SHP77 treated with DMSO at 0.1 percent for 48 hours (cell line): ENCODE results near the gene LCP1.

Experiments used
- DNase-seq: peaks from one replicate; lab custom pipeline; 2025; lab: John Stamatoyannopoulos, UW

Gene LCP1

DNA sequence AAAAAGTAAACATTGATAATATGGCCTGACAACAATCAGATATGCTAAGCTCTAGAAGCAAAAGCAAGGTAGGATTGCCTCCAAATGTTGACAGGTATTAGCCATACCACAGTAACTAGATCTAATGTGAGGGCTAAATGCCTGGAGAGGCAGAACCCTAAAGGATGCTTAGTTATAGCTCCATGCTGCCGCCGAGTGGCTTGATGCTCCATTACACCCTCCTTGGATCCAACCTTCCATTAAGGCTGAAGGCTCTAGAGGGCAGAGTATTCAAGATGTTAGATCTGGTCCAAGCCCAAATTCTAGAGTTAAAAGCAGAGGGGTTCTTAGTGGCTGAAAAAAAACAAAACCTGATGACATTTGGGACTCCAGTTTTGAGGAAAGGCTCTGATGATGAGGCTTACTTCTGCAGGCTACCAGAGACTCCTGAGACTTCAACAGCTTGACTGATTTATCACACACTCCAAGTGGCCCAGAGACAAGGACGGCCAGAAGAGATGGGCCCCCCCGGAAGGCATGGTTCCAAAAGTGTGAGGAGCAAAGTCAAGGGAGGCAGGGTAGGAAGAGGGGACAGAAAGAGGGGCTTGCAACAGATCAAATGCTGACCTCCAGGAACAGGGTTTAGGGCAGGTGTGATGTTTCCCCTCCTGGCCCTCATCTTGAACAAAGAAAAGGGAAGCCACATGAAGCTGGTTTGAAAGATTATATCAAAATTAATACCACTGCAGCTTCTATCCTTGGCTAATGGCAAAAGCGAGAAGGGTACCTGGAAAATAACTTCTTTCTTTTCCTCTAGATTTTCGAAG, 55.2 kb downstream of the LCP1 start:
- peak; percentile 23 for DNase-seq

DNA sequence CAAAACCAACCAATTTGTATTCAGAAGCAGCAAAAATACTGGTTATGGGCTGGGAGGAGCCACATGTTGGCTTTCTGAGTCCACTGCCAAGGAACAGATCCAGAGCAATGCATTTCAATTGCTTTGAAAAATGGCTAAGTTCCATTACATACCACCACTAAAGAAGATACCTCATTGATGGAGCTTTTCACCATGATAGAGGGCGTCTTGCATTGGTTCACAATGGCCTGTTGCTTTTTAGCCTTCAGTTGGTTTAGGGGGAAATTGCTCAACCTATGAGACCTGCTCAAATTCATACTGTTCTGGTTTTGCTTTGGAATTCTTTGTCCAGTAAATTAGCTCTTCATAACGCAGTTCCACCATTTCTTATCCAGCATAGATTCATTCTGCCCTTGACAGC, 55.9 kb downstream of the LCP1 start:
- no peak for DNase-seq

DNA sequence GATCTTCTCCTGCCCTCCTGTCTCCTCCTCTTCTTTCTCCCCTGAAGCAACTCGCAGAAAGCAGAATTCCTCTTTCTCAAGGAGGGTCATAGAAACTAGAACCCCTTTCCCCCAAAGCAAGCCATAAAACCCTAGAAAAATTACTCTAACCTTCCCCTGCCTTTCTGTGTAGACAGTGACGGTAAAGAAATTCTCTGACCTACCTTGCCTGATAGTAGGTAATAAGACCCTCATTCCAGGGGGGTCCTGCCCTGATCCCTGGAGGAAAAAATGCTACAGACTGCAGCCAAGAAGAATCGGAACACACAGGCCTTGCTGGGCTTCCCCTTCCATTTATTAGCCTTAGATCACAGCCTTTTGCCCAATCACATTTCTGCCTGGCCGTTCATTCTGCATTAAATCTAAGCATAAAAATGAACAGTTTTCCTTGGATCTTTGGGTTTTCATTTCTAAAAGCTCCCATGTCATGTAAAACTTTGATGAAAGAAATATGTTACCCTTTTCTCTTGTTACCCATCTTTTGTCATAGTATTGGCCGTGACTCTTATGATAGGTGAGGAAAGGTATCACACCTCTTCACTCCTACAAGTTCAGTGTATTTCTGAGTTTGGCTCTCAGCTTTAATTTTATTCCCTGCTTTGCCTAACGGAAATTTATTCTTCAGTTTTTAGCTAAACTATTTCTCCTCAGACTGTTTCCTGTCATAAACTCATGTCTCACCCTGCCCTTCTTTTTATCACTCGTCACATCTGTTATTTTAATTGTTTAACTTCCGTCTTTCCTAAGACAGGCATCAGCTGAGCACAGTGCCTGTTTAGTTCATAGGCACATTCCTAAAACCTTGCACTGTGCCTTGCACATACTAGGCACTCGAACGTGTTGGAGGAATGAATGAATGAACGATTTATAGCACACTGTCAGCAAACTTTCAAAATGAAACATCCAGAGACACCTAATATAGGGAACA, 56.7 kb downstream of the LCP1 start:
- DNase-seq: no peak

DNA sequence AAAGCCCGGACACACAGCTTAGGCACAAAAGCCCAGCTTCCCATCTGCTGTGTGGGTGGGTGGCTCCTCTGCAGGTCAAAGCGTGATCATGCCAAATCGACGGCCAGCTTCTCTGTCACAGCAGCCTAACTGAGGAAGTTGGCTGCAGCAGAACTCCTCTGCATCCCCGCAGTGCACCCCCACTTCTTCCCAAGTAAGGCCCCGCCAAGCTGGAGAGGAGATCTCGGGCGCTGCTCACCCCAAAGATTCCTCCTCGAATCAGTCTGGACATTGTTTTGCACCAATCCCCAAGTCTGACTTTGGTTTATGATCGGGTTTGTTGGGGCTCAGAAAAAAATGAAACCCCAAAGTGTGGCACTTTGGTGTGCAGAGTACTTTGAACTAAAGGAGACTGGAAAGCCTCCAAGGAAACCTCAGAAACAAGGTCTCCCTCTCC, 57.4 kb downstream of the LCP1 start:
- DNase-seq: no peak

DNA sequence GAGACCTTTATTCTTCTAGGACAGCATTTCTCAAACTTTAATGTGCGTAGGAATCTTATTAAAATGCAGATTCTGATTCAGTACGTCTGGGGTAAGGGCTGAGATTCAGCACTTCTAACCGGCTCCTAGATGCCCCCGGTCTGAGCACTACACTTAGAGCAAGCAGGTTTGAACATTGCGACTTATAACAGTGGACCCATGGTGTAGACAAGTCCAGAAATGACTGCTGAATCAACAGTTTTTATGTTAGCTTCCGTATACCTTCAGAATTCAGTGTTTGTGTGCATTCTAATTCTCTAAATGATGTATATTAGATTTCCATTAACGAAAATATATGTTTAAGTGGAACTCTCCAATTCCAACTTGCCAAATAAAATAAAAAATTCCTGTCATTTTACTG, 59.7 kb downstream of the LCP1 start:
- no peak for DNase-seq

DNA sequence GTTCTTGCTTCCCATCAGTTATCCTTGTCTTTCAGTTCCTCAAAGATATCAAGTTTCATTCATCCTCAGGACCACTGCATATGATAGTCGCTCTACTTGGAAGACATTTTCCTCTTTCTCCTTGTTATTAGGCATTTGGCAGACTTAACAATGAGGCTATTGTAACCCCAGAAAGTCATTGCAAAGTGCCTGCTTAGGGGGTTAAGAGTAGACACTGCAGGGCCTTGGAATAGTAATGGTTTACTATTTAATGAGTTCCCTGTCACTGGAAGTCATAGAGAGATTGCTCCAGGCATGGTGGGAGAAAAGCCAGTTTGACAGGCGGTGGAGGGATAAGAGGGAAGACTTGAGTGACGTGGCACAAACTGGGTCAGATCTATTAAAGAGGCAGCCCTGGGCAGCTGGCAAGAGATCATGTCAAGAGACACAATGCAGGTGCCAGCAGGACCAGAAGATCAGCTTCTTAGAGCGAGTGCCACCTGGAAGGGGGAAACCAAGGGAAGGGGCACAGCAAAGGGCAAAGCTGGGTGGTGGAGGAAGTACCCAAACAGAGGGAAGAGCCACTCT, 60.3 kb downstream of the LCP1 start:
- DNase-seq: no peak

DNA sequence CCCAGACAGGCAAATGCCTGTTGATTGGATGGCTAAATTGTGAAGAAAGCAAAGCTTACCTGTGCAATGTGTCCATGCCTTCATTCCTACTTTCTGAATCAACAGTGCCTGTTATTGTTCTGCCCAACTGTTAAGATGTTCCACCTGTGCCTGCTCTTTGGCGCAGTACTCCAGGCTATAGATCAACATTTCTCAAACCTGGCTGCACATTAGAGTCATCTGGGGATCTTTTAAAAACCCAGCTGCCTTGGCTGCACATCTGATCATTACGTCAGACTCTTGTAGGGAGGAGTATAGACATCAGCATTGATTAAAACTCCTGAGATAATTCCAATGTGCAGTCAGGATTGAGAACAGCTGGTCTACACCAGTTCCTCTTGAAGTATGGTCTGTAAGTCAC, 60.9 kb downstream of the LCP1 start:
- DNase-seq: no peak

DNA sequence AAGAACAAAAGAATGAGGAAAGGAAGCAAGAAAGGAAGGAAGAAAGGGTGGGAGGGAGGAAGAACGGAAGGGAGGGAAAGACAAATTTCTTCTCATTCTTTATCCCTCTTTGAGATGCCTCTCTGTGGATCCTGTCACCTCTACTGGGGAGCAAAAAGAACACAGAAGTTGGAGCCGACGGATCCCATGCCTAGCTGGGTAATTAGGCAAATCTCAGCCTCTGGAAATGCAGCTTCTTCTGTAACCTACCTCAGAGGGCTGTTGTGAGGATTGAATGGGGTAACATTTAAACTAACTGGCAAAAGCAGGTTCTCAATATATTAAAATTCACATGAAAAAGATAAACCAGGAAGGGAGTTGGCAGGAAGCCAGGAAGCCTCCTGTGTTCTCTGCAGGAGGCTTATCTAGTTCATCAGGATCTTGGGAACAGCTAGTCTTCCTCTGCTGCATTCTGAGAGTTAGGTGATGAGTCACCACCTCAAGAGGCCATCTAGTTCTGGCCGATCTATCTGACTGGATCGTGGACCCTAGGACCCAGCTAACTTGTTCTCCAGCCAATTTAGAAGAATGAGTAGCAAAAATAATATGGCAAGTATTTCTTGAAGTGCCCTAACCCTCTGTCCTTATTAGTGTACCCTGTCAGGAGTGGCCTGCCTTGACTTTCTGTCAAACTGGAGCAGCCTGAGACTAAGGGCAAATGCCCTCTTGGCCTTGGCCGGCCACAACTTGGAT, 61.9 kb downstream of the LCP1 start:
- DNase-seq: no peak

DNA sequence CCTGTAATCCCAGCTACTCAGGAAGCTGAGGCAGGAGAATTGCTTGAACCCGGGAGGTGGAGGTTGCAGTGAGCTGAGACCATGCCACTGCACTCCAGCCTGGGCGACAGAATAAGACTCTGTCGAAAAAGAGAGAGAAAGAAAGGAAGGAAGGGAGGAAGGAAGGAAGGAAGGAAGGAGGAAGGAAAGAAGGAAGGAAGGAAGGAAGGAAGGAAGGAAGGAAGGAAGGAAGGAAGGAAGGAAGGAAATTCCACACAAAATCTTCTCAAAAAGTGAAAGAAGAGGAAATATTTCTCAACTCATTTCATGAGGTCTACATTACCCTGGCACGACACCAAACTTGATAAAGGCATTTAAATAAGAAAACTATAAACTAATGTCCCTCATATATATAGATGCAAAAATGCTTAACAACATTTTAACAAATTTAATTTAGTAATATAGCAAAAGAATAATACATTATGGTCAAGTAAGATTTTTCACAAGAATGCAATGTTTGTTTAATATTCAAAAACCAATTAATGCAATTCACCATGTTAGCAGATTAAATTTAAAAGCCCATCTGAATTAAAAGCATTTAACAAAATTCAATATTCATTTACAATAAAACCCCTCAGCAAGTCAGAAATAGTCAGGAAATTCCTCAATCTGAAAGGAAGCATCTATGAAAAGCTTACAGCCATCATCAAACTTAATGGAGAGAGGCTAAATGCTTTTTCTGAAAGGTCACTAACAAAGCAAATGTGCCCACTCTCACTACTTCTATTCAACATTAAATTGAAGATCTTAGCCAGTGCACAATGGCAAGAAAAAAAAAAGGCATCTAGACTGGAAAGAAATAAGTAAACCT, 65.1 kb downstream of the LCP1 start:
- no peak for DNase-seq

DNA sequence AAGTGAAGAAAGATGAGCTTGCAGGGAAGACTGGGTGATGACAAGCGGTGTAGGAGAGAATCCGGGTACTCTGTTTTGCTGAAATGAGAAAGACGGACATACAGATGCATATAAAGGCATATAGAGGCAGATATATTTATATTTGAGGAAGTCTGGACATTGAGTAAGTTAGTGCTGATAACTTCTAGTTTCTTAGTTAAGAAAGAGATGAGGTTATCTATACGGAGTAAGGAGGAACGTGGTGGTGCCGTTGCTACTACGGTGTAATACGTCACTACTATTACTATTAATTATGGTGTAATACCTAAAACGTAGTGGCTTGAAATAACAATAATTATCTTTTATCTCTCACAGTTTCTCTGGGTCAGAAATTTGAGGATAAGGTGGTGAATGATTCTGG, 67.4 kb downstream of the LCP1 start:
- no peak for DNase-seq

DNA sequence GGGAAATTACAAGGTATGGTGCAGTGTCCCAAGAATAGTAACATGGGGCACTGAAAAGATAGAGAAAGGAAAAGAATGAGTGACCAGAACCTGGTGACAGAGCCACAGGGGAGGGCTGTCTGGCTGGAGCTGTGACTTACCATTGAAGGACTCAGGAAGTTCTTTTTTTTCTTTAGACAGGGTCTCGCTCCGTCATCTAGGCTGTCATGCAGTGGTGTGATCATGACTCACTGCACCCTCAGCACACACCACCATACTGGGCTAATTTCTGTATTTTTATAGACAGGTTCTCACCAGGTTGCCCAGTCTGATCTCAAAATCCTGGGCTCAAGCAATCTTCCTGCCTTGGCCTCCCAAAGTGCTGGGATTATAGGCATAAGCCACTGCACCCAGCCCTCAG, 68.4 kb downstream of the LCP1 start:
- no peak for DNase-seq

DNA sequence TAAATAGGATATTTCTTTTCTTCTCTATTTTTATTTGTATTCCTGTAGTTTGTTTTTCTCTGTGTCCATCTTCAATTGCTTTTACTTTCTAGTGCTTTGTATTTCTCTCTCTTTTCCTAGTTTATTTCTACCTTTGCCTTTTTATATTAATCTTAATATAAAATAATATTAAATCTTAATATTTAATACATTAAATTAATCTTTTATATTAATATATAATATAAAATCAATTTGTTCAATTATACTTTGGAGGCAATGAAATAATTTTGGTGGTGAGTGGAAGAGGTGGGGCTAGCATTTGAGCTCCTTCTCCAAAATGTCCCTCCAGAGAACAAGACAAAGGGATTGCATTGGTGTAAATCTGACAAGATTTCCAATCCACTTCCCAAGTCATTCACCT, 70.8 kb downstream of the LCP1 start:
- DNase-seq: no peak

DNA sequence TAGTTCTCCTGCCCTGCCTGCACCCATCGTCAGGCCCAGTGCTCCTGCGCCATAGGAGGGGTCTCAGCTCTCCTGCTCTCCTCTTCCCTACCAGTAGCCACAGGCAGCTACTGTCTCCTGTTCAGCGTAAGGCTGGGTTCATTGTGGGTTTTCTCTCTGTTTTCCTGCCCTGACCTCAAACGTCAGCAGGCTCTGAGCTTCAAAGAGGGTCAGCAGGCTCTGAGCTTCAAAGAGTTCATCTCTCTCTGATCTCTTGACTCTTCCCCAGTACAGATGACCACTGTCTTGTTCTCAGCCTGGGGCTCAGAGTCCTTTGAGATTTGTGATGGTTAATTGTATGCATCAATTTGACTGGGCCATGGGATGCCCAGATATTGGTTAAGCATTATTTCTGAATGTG, 72.5 kb downstream of the LCP1 start:
- DNase-seq: no peak

DNA sequence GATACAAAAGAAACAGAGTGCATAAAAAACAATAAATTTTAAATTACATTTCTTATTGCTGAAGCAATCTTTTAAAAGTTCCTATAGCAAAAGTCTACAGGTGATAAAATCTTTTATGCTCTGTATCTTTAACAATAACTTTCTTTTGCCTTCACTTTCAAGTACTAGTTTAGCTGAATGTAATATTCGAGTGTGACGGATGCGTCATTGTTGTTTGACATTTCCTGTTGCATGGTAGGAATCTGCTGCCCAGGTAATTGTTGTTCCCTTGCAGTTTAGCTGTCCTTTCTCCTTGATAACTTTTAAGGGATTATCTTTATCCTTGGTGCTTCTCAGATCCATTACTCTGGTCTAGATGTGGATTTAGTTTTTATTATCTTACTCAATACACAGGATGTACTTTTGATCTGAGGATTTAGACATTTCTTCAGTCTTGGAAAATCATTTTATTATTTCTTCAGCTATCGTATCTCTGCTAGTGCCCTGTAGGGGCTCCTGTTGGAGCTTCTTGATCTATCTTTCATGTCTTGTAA, 75.1 kb downstream of the LCP1 start:
- DNase-seq: no peak

DNA sequence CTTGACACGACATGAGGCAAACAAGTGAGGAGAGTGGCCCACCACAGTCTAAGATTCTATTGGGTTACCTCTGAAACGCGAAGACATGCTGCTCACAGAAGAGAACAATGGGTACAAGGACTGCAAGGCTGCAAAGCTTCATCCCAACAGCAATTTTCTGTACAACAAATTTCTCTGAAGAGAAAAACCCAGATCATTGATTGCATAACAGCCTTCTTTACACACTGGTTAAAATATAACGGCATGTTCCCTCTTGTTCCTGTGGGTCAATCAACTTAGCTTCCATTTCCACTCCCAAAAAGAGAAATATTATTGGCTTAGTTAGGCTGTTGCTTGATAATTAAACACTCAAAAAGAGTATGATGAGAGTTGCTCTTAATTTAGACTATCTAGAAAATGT, 77.1 kb downstream of the LCP1 start, which contains the start of gene CPB2:
Gene CPB2, minus strand, starts transcription at position 166 of the 400 bp plus-strand sequence. Its CDS starts 24 bp downstream, at position 142.
- no peak for DNase-seq

DNA sequence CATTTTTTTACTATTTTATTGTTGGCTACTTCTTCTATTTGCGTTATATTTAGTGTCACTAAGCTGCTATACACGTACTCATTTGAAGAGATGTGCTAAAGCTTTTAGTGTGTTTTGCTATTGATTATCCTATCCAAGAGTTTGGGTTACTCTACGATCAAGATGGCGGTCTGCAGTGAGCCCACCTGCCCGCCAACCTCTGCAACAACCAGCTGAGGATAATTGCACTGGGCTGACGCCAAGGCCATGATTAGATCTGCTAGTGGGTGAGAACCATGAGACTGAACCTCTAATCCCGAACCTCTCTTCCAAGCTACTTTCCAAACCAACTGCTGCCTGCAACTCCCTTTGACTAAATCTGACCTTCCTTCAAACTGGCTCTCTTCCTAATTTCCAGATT, 78.9 kb downstream of the LCP1 start:
- DNase-seq: no peak

DNA sequence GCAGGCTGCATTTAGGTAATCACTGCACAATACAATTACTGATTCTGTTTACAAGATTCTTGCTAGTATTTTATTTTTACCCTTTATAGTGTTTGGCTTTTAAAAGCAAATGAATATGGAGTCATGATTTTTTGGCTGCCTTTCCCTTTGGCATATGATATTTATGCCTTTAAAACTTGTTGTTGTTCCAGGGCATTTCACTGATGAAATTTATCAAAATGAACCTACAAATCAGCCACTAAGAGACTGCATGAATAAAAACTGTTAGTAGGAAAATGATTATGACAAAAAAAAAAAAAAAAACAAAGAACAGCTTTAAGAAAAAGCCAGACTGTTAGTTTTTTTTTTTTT, 79.7 kb downstream of the LCP1 start:
- no peak for DNase-seq

DNA sequence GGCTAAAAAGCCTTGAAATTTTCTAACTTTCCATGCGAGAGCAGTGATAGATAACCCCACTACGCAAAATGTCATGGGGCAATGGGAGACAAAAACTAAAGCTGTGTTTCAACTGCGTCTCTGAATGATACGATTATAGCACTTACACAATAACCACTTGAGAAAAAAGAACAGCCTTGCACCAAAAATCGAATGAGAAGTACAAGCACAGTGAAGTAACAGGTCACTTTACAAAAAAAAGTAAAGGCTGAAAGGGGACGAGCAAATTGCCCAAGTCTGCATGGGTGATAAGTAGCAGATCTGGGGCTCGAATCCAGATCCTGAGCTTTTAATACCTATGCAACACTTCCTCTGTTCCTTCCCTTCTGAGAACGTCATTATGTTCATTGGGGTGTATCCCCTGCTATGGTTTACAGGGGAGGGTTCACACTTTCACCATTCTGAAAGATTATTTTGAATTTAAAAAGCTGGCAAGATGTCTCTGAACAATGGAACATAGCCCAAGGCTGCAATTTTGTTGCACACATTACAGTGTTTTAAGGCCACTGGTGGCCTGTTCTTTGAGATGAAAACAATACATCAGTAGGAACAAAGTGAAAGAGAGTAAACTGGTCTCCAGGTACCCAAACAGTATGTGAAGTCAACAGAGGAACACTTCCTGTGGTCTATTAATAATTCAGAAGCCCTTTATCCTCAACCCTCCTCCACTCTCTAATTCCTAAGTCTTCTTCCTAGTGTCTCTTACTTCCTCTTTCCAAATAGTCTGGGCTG, 80.3 kb downstream of the LCP1 start:
- DNase-seq: no peak

DNA sequence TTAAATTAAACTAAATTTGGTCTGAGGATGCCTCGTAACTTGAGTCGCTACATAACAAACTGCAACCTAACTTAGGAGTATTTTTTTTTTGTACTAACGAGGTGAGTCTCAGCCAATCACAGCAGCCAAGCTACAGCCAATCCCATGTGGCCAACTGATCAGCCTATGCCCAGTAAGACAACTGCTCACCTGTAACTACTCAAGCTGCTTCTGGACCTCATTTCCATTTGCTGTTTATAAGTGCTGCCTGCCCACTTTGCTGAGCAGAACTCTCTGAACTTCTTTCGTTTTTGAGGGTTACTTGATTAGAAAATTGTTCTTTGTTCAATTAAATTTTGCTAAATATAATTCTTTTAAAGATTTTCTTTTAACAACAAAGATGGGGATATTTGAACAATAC, 81.0 kb downstream of the LCP1 start:
- DNase-seq: no peak

DNA sequence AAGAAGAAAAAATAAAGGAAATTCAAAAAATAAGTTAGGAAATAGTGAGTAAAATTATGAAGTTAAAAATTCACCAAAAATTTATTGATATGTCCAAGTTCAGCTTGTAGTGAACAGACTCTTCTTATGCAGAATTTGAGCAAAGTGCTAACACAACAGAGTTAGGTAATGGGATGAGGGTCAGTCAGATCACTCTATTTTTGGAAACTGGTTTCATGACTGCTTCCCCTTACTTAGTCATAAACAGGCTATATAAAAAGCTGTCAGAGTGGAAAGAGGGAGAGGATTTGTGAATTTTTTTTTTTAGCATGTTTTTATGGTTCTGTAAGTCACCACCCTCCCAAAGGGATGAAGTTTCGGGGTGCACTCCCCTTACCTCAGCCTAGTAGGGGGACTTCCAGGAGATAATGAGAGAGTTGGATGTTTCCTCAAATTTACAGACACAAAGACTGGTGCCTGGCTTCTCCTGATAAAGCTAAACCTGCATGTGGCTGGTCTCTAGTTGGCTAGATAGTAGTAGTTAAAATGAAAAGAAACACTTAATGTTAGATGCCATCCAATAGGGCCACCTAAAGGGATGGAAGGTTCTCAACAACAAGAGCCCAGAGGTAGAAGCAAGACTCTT, 81.7 kb downstream of the LCP1 start:
- DNase-seq: no peak
